NB4 (cell line): ENCODE results near the gene ZDHHC1.

ENCODE experiments used
- DNase-seq: peaks from one replicate; pipeline ENCODE4 v3.0.0; 2010; ENCODE audit warnings: low read depth
- H3K4me3 ChIP-seq: one replicate; pipeline ENCODE4 v1.5.1; 2011; ENCODE audit warnings: mild to moderate bottlenecking, low read depth, low read length, moderate library complexity
- MYC ChIP-seq: IDR thresholded peaks from 2 replicates; pipeline ENCODE4 v1.6.1; 2011; ENCODE audit warnings: low read depth, low read length
- POLR2A ChIP-seq: IDR thresholded peaks from 2 replicates; pipeline ENCODE4 v1.6.1; 2011; ENCODE audit warnings: mild to moderate bottlenecking; ENCODE audit not compliant: insufficient read length; ENCODE audit errors: extremely low read depth
- TF ChIP-seq, protein P1 (sequence below): IDR thresholded peaks from 2 replicates; pipeline ENCODE4 v1.6.1; 2011; ENCODE audit warnings: low read depth, low read length
- TF ChIP-seq, protein P2 (sequence below): IDR thresholded peaks from one replicate; pipeline ENCODE4 v1.5.1; 2012; ENCODE audit warnings: low read depth, low read length

Gene ZDHHC1

DNA sequence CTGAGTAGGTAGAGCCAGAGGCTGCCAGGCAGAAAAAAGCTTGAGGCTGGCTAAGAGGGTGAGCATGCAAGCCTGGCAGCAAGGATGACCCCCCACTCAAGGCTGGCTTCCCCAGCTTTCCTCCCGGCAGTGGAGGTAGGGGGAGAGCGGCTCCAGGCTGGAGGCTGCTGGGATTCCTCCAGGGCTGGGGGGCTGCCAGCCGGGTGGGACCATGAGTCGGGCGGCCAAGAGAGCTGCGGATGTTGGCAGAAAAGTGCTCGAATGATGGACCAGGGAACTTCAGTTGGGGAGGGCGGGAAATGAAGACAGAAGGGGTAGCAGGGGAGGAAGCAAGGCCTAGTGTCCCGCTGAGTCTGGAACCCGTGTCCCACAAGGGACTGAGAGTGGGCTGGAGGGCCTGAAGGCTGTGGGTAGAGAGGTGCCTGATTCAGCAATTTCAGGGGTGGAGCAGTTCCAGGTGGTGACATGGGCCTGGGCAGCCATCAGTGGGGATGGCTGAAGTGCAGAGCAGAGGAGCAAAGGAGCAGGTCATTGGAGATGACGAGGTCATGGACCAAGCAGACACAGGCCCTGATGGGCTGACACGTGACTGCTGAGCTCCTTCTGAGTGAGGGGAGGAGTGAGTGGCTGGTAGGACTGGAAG lies 34.9 kb upstream of the ZDHHC1 start:
- TF ChIP-seq POLR2A = no peak
- TF ChIP-seq, protein P1, sequence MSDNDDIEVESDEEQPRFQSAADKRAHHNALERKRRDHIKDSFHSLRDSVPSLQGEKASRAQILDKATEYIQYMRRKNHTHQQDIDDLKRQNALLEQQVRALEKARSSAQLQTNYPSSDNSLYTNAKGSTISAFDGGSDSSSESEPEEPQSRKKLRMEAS = no peak
- TF ChIP-seq MYC = no peak
- TF ChIP-seq, protein P2, sequence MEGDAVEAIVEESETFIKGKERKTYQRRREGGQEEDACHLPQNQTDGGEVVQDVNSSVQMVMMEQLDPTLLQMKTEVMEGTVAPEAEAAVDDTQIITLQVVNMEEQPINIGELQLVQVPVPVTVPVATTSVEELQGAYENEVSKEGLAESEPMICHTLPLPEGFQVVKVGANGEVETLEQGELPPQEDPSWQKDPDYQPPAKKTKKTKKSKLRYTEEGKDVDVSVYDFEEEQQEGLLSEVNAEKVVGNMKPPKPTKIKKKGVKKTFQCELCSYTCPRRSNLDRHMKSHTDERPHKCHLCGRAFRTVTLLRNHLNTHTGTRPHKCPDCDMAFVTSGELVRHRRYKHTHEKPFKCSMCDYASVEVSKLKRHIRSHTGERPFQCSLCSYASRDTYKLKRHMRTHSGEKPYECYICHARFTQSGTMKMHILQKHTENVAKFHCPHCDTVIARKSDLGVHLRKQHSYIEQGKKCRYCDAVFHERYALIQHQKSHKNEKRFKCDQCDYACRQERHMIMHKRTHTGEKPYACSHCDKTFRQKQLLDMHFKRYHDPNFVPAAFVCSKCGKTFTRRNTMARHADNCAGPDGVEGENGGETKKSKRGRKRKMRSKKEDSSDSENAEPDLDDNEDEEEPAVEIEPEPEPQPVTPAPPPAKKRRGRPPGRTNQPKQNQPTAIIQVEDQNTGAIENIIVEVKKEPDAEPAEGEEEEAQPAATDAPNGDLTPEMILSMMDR = no peak
- no peak overlapping the region for H3K4me3 ChIP-seq
- no peak for DNase-seq

DNA sequence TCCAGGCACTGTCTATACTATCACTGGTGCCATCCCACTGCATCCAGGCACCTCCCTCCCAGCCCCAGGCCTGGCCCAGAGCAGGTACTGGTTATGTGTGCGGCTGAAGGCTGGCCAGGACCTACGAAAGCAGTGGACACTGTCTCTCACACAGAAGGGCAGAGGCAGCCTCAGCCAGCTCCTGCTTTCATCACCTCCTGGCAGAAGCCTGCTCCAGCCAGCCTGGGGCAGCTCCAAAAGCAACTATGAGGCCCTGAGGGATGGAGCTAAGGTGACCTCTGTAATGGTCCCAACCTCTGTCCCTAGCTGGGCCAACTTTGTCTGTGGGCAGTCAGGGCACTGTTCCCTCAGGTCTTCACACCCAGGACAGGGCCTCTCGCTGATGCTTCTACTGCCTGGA lies 33.5 kb upstream of the ZDHHC1 start:
- TF ChIP-seq POLR2A = no peak
- TF ChIP-seq MYC = no peak
- TF ChIP-seq, protein P2 = no peak
- TF ChIP-seq, protein P1 = no peak
- DNase-seq = no peak
- no peak overlapping the region for H3K4me3 ChIP-seq

DNA sequence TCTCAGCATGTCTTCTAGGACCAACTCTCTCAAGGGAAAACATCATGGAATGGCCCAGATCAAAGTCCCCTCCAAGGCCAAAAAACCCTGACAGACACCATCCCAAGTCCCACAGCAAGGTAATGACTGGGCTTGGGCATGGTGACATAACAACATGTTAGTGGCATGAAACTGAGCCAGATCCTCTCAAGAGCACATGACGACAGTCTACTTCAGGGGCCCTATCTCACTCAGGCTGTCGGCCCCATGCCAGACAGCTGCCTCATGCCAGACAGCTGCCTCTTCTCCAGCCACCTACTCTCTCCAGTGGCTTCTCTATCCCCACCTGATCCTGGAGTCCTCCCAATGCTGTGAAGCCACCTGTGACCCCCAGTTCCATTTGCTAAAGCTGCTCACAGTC lies 33.1 kb upstream of the ZDHHC1 start:
- no peak overlapping the region for H3K4me3 ChIP-seq
- no peak for DNase-seq
- TF ChIP-seq POLR2A = no peak
- TF ChIP-seq, protein P2 = no peak
- TF ChIP-seq, protein P1 = no peak
- TF ChIP-seq MYC = no peak

DNA sequence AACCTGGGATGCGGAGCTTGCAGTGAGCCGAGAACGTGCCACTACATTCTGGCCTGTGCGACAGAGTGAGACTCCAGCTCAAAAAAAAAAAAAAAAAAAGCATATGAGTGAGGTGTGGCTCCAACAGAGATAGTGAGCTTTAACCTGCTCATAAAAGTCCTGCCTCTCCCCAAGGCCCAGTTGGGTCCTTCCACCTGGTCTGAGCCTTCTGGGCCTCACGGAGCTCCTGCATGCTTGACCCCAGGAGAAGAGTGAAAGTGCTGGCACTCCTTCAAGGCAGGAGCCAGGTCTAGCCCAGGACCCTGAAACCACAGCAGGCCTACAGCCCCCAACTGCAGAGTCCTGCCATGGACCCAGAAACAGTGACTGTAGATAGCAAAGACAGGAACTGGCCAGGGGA lies 32.3 kb upstream of the ZDHHC1 start:
- no peak overlapping the region for H3K4me3 ChIP-seq
- DNase-seq = no peak
- no peak for TF ChIP-seq POLR2A
- TF ChIP-seq, protein P1 = no peak
- TF ChIP-seq, protein P2 = no peak
- TF ChIP-seq MYC = no peak

DNA sequence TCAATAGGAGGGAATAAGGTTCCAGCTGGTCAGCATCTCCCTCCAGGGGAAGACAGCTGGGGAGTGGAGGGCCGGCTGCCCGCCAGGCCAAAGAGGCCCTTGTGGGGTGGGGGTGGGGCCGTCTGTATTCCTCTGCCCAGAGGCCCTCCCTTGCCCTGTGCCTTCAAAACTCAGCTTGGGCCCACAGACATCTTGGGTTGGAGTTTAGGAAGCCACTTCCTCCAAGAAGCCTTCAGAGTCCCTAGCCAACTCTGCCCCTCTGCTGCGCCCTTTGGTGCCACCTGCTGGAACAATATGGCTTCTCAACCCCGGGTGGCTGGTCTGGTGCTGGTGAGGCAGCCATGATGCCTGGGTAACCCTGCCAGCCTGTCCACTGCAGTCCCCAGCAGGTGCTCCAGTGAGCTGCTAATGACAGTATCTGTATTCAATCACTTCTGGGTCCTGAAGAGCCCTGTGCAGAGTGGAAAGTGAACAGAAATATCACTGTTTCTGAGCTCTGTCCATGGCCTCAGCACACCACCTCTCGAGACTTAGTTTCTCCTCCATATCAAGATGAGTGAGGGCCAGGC lies 31.3 kb upstream of the ZDHHC1 start:
- no peak overlapping the region for H3K4me3 ChIP-seq
- DNase-seq = peak; percentile 81
- TF ChIP-seq, protein P1 = peak; percentile 66
- TF ChIP-seq, protein P2 = peak; percentile 93
- TF ChIP-seq POLR2A (no peak), MYC (0 out of 2 replicates have a peak, but pooled peaks have one; percentile 32)
